ENCODE measurements around the gene TACR1. TPM values are rescaled to one million over a fixed set of nuclear protein-coding genes. Genes with fewer than 3 reads are reported as not detected.
"Not testable (repeated sequence)": the region's sequence is repeated elsewhere in the genome, so short reads cannot be mapped to it uniquely, and the experiment has no call there.

The TACR1 gene, protein sequence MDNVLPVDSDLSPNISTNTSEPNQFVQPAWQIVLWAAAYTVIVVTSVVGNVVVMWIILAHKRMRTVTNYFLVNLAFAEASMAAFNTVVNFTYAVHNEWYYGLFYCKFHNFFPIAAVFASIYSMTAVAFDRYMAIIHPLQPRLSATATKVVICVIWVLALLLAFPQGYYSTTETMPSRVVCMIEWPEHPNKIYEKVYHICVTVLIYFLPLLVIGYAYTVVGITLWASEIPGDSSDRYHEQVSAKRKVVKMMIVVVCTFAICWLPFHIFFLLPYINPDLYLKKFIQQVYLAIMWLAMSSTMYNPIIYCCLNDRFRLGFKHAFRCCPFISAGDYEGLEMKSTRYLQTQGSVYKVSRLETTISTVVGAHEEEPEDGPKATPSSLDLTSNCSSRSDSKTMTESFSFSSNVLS
- under 1 TPM; 0.10 to 0.37 (median 0.14) TPM for total RNA-seq
- under 1 TPM; 0.03 to 0.13 (median 0.11) TPM for polyA plus RNA-seq
- long read RNA-seq, donor 1 = 0 reads
- long read RNA-seq, donor 2 = 0 reads

GRCh38 chr2:75199428-75200011 lies at the start of gene TACR1:
TSS of gene TACR1 (minus strand) at chr2:75199520. CDS start at chr2:75198934, 586 bp downstream.
- Histone ChIP-seq H3K36me3 (ENCODE audit: insufficient read depth in 1 of 2, low read depth in 1 of 2) (no peaks in the 10 kb centered on the region), H3K27me3 (ENCODE audit: insufficient read depth in 3 of 3, low read length in 2 of 3) (peaks cover 0 to 80% (median 0%) of the 10 kb centered on the region in 3 donors), H3K4me1 (peaks cover 19% of the 10 kb centered on the region), H3K9me3 (no peaks in the 10 kb centered on the region), H3K27ac (no peak within 1 kb of the TSS), H3K4me3 (peak within 1 kb of the TSS; percentile 62)
- DNase-seq = peak; percentile 49 to 84
- ATAC-seq = peak in 3 of 4 donors; percentile 44 to 89 (median 80)
- 0 to 1% (median 1%) methylated on average over 46 of the region's 46 CpGs for WGBS, 3 donors
- TF ChIP-seq, protein P1, sequence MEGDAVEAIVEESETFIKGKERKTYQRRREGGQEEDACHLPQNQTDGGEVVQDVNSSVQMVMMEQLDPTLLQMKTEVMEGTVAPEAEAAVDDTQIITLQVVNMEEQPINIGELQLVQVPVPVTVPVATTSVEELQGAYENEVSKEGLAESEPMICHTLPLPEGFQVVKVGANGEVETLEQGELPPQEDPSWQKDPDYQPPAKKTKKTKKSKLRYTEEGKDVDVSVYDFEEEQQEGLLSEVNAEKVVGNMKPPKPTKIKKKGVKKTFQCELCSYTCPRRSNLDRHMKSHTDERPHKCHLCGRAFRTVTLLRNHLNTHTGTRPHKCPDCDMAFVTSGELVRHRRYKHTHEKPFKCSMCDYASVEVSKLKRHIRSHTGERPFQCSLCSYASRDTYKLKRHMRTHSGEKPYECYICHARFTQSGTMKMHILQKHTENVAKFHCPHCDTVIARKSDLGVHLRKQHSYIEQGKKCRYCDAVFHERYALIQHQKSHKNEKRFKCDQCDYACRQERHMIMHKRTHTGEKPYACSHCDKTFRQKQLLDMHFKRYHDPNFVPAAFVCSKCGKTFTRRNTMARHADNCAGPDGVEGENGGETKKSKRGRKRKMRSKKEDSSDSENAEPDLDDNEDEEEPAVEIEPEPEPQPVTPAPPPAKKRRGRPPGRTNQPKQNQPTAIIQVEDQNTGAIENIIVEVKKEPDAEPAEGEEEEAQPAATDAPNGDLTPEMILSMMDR (IDR thresholded peaks at IDR 0.05) = peak; percentile 50
- intact Hi-C loops (cut with DNase I) = no loop called here

DNA sequence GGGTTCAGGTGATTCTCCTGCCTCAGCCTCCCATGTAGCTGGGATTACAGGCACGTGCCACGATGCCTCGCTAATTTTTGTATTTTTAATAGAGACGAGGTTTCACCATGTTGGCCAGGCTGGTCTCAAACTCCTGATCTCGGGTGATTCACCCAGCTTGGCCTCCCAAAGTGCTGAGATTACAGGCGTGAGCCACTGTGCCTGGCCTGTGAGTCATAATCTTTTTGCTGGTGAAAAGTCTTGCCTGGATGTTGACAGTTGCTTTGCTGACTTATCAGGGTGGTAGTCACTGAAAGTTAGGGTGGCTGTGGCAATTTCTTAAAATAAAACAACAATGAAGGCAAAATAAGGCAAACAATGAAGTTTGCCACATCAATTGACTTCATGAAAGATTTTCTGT lies 49.3 kb upstream of the TACR1 start:
- DNase-seq; H3K27me3 ChIP-seq (ENCODE audit: insufficient read depth in 3 of 3, low read length in 2 of 3); ATAC-seq; H3K36me3 ChIP-seq (ENCODE audit: insufficient read depth in 1 of 2, low read depth in 1 of 2); H3K4me3 ChIP-seq; H3K4me1 ChIP-seq; H3K27ac ChIP-seq; intact Hi-C loops (cut with DNase I); H3K9me3 ChIP-seq: not testable (repeated sequence)
- WGBS, 3 donors = 85 to 92% (median 91%) methylated on average over 6 of the region's 6 CpGs

DNA sequence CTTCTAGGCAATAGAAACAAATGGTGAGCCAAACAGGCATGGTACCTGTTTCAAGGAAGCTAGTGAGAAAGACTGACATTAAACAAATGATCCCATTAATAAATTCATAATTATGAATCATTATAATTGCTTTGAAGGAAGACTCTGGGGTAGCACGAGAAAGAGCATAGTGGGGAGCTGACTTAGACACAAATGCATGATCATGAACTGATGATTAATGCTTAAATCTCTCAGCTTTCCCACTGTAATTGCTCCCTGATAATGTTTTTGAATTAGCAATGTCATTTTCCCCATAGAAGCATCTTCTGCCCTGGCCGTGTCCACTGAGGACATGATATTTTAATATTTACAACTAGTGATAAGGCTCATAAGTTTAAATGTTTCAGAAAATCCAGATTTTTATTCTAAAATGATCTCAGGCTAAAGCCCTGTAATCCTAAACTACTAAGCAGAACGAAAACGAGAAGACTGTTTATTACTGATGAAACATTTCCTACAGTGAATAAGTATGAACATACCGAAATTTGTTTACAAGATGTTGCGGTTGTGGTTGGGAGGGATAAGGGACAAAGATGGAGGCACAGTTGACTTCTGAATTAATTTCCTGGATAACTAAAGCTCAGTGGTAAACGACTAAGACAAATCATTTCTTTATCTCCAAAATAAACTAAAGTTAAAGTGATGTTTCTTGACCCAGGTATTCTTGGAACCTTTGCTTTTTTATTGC lies 47.3 kb upstream of the TACR1 start:
- intact Hi-C loops (cut with DNase I) = no loop called here
- Histone ChIP-seq H3K36me3 (ENCODE audit: insufficient read depth in 1 of 2, low read depth in 1 of 2) (no peaks in the 10 kb centered on the region), H3K9me3 (peaks cover 10% of the 10 kb centered on the region), H3K27ac (no peak overlapping the region), H3K27me3 (ENCODE audit: insufficient read depth in 3 of 3, low read length in 2 of 3) (no peaks in the 10 kb centered on the region), H3K4me1 (no peaks in the 10 kb centered on the region), H3K4me3 (no peak overlapping the region)
- DNase-seq (no peak), ATAC-seq (no peak)
- TF ChIP-seq, protein P1 (IDR thresholded peaks at IDR 0.05) = no peak
- WGBS, 3 donors = 77 to 87% (median 79%) methylated on average over 7 of the region's 7 CpGs

DNA sequence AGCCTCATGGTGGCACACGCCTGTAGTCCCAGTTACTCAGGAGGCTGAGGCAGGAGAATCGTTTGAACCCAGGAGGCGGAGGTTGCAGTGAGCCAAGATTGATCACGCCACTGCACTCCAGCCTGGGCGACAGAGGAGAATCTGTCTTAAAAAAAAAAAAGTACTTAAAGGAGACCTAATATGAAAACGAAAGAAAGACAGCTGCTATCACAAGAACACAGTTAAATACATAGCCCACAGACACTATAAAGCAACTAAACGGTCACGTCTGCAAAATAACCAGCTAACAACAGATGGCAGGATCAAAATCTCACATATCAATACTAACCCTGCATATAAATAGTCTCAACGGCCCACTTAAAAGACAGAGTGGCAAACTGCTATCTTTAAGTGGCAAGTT lies 43.9 kb upstream of the TACR1 start:
- Histone ChIP-seq H3K4me1 (no peaks in the 10 kb centered on the region), H3K36me3 (ENCODE audit: insufficient read depth in 1 of 2, low read depth in 1 of 2) (no peaks in the 10 kb centered on the region), H3K27me3 (ENCODE audit: insufficient read depth in 3 of 3, low read length in 2 of 3) (no peaks in the 10 kb centered on the region), H3K9me3 (peaks cover 4% of the 10 kb centered on the region), H3K27ac (no peak overlapping the region), H3K4me3 (no peak overlapping the region)
- DNase-seq (no peak), ATAC-seq (no peak)
- WGBS, 3 donors = 75 to 77% (median 76%) methylated on average over 9 of the region's 9 CpGs
- intact Hi-C loops (cut with DNase I) = no loop called here
- TF ChIP-seq, protein P1 (IDR thresholded peaks at IDR 0.05) = no peak

- peaks cover 4% of the 10 kb centered on the region for H3K9me3 ChIP-seq
- intact Hi-C loops (cut with DNase I) = no loop called here
Observed at GRCh38 chr2:75241696-75242095, 42.4 kb upstream of the TACR1 start.

More at GRCh38 chr2:75241696-75242095, 42.4 kb upstream of the TACR1 start:
- no peaks in the 10 kb centered on the region for H3K36me3 ChIP-seq (ENCODE audit: insufficient read depth in 1 of 2, low read depth in 1 of 2)
- ATAC-seq (no peak), DNase-seq (no peak)
- no peak overlapping the region for H3K4me3 ChIP-seq
- H3K27ac ChIP-seq = no peak overlapping the region
- TF ChIP-seq, protein P1 (IDR thresholded peaks at IDR 0.05) = no peak
- 85 to 91% (median 85%) methylated on average over 4 of the region's 4 CpGs for WGBS, 3 donors
- H3K27me3 ChIP-seq (ENCODE audit: insufficient read depth in 3 of 3, low read length in 2 of 3) = no peaks in the 10 kb centered on the region
- no peaks in the 10 kb centered on the region for H3K4me1 ChIP-seq

Data from psoas muscle (tissue), 8 donors.